HFF-Myc (cell line): ENCODE measurements around the gene LUC7L2.
"Not testable (repeated sequence)": the region's sequence is repeated elsewhere in the genome, so short reads cannot be mapped to it uniquely, and the experiment has no call there.

Source experiments
- DNase-seq: peaks from one replicate; pipeline ENCODE4 v3.0.0-alpha.2; 2011; ENCODE audit warnings: low read depth; ENCODE audit errors: extremely low read depth
- H3K4me3 ChIP-seq: replicated peaks from 2 replicates; pipeline ENCODE4 v1.5.1; 2011; ENCODE audit warnings: low read depth, mild to moderate bottlenecking, control low read depth, low read length
- TF ChIP-seq, protein P1 (sequence below): IDR thresholded peaks from 2 replicates; pipeline ENCODE4 v1.5.1; 2012; ENCODE audit warnings: mild to moderate bottlenecking, low read depth, low read length, control low read depth; ENCODE audit errors: missing control alignments

LUC7L2 gene

DNA sequence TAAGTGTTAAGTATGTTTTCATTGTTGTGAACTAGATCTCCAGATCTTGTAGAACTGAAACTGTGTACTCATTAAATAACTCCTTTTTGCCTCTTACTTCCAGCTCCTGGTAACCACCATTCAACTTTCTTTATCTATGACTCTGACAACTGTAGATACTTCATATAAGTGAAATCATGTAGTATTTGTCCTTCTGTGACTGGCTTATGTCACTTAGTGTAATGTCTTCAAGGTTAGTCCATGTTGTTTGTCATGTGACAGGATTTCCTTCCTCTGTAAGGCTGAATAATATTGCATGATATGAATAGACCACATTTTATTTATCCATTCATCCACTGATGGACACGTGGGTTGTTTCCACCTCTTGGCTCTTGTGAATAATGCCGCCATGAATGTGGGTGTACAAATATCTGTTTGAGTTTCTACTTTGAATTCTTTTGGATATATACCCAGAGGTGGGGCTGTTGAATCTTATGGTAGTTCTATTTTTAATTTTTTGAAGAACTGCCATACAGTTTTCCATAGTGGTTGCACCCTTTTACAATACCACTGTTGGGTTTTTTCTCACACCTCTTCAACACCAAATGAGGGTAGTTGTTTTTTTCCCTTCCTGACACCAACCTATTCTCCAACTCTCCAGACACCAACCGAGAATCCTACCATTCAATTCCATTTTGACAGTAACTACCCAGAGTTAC is 29.2 kb upstream of the LUC7L2 start:
- H3K4me3 ChIP-seq = no peak overlapping the region
- TF ChIP-seq, protein P1, sequence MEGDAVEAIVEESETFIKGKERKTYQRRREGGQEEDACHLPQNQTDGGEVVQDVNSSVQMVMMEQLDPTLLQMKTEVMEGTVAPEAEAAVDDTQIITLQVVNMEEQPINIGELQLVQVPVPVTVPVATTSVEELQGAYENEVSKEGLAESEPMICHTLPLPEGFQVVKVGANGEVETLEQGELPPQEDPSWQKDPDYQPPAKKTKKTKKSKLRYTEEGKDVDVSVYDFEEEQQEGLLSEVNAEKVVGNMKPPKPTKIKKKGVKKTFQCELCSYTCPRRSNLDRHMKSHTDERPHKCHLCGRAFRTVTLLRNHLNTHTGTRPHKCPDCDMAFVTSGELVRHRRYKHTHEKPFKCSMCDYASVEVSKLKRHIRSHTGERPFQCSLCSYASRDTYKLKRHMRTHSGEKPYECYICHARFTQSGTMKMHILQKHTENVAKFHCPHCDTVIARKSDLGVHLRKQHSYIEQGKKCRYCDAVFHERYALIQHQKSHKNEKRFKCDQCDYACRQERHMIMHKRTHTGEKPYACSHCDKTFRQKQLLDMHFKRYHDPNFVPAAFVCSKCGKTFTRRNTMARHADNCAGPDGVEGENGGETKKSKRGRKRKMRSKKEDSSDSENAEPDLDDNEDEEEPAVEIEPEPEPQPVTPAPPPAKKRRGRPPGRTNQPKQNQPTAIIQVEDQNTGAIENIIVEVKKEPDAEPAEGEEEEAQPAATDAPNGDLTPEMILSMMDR = no peak
- DNase-seq = no peak

DNA sequence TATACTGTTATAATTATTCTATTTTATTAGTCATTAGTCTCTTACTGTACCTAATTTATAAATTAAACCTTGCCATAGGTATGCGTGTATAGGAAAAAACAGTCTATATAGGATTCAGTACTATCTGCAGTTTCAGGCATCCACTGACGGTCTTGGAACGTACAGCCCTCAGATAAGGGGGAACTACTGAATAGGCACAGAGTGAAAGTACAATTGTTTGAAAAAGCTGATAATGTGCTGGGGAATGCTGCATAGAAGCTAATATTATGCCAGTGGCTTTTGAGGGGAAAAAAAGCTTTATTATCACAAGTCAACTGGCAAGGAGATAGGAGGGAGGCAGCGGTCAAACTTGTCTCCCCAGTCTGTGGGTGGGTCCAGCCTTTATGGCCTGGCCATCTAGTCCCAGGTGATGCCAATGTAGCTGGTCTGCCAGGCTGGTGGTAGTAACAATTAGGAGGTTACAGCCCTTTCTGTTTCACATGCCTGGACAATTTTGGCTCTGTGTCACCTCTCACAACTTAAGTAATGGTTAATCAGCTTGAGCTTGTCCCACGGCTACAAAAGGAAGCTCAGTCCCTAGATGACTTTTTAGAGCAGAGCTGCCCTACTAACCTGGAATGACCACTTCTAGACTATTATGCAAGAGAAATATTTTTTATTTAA is 26.9 kb upstream of the LUC7L2 start:
- TF ChIP-seq, protein P1 = no peak
- H3K4me3 ChIP-seq = no peak overlapping the region
- no peak for DNase-seq

DNA sequence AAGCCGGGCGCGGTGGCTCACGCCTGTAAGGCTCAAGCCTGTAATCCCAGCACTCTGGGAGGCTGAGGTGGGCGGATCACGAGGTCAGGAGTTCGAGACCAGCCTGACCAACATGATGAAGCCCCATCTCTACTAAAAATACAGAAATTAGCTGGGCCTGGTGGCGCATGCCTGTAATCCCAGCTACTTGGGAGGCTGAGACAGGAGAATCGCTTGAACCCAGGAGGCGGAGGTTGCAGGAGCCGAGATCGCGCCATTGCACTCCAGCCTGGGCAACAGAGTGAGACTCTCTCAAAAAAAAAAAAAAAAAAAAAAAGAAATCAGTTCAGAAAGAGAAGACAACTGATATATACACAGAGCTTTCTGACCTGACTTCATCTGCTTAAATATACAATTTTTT is 26.3 kb upstream of the LUC7L2 start:
- DNase-seq, H3K4me3 ChIP-seq: not testable (repeated sequence)

DNA sequence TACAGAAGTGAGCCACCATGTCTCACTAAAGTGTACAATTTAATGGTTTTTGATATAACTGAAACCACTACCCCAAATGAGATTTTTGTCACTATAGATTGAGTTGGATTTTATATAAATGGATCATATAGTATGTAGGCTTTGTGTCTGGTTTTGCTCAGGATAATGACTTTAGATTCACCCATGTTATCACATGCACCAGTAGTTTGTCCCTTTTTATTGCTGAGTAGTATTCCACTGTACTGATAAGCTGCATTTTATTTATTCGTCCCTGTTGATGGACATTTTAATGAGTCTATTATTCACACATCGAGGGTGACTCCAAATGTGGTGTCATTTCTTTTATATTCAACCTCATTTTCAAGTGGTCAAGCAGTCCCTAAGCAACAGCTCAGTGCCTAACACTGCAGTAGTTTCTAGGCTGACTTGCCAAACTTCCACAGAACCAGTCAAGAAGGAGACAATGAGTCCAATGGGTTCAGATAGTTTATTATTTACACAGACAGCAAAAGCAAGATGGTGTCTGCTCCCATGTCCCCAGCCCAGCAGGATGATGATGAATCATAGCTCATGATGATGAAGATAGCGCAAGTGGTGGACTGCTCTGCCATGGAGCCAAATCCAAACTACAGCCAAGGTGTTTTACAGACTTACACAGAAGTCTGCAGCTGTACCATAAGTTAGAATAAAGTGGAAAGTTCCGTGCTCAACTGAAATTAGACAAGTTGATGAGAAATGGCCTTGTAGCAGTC is 25.1 kb upstream of the LUC7L2 start:
- DNase-seq = no peak
- no peak overlapping the region for H3K4me3 ChIP-seq
- TF ChIP-seq, protein P1 = no peak

DNA sequence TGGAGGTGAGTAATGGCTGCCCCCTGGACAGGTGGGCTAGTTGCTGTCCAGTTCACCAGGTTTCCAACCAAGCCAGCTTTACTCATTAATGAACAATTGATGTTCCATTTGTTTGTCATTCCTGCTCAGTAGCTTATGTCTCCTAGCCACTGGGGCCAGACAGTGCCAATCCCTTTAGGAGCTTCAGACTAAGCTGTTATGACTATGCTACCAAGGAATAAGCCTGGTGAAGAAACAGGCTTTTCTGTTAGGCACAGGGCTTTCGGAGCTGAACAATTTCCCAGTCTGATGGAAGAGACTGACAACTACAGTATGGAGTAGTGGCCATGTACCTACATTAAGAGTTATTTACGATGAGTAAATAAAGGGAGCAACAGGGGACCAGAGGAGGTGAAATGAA is 20.7 kb upstream of the LUC7L2 start:
- DNase-seq = no peak
- H3K4me3 ChIP-seq = no peak overlapping the region
- TF ChIP-seq, protein P1 = no peak

DNA sequence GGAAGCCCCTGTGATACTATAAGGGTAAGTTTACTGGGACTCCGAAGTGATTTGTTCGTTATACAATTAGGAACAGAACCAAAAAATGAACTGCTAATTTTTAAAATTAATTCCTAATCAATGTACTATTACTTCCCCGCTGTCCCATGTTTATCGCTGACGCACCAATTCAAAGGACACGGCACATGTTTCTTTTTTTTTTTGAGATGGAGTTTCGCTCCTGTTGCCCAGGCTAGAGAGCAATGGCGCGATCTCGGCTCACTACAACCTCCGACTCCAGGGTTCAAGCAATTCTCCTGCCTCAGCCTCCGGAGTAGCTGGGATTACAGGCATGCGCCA is 20.0 kb upstream of the LUC7L2 start:
- TF ChIP-seq, protein P1 = no peak
- peak overlapping the region; percentile 92 for H3K4me3 ChIP-seq
- no peak for DNase-seq

DNA sequence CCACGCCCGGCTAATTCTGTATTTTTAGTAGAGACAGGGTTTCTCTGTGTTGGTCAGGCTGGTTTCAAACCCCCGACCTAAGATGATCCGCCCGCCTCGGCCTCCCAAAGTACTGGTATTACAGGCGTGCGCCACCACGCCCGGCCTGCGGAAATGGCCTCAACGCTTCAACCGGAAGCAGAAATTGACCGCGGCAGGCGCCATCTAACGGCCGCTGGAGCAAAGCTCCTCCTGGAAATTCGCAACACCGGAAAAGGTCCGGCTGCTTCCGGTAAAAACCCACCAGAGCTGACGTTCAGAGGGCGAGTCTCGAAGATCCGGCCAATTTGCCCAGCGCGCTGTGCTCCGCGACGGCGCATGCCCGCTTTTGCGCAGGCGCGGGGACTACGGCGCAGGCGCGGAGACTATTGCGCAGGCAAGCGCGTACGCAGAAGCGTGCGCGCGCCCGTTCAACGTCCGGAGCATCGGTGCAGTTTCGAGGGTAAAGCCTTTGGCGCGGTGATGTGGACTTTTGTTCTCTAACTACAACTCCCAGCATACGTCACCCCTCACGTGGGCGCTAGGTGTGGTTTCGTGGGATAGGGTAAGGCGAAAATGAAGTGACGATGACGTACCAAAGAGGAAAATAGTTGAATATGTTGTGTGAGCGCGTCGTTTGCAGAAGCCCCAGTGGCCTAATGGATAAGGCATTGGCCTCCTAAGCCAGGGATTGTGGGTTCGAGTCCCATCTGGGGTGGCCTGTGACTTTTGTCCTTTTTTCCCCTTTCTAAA is 19.5 kb upstream of the LUC7L2 start:
- peak overlapping the region; percentile 92 for H3K4me3 ChIP-seq
- DNase-seq = peak; percentile 100
- TF ChIP-seq, protein P1 = peak; percentile 72
